K562 (cell line): ENCODE results near the gene TOM1L1. TPM values are rescaled to one million over a fixed set of nuclear protein-coding genes. Genes with fewer than 3 reads are reported as not detected.
A peak's percentile ranks its signal among the peaks of the same experiment; 100 is the strongest.

ENCODE experiments used
- BACH1 ChIP-seq: fragments of 200-800 bp; sonication (Bioruptor generic); IDR thresholded peaks from 2 replicates; pipeline ENCODE4 v1.6.1; 2016; ENCODE audit warnings: missing genetic modification characterization, missing compliant biosample characterization
- BRF2 ChIP-seq: IDR thresholded peaks from 3 replicates; pipeline ENCODE4 v1.6.1; 2011; ENCODE audit warnings: borderline replicate concordance, mild to moderate bottlenecking; ENCODE audit not compliant: insufficient read length, insufficient read depth
- CEBPZ ChIP-seq: fragments of 150-350 bp; IDR thresholded peaks from 2 replicates; pipeline ENCODE4 v1.6.1; 2014; ENCODE audit warnings: low read depth, mild to moderate bottlenecking, low read length, borderline replicate concordance
- DIDO1 ChIP-seq: fragments of 450-650 bp; IDR thresholded peaks from 2 replicates; pipeline ENCODE4 v1.6.1; 2016; ENCODE audit warnings: low read depth, missing biosample characterization, missing genetic modification characterization
- E2F4 ChIP-seq: sonication (generic); formaldehyde crosslinking; IDR thresholded peaks from 2 replicates; pipeline ENCODE4 v1.8.0; 2022; ENCODE audit warnings: mild to moderate bottlenecking, low read depth, missing genetic modification reagents
- HMGN3 ChIP-seq: IDR thresholded peaks from 2 replicates; pipeline ENCODE4 v1.6.1; 2011; ENCODE audit warnings: borderline replicate concordance, low read depth, mild to moderate bottlenecking, mixed read lengths, low read length; ENCODE audit not compliant: insufficient read length; ENCODE audit errors: extremely low read depth
- HNRNPUL1 ChIP-seq: fragments of 200-400 bp; formaldehyde crosslinking; IDR thresholded peaks from 2 replicates; pipeline ENCODE4 v1.6.1; 2017; ENCODE audit warnings: low read length
- NEUROD1 ChIP-seq: fragments of 150-350 bp; IDR thresholded peaks from 2 replicates; pipeline ENCODE4 v1.6.1; 2014; ENCODE audit warnings: borderline replicate concordance, low read length, low read depth; ENCODE audit not compliant: partially characterized antibody
- PTBP1 ChIP-seq: fragments of 200-400 bp; formaldehyde crosslinking; IDR thresholded peaks from 2 replicates; pipeline ENCODE4 v1.6.1; 2017; ENCODE audit warnings: low read depth, low read length
- SAFB2 ChIP-seq: fragments of 200-400 bp; formaldehyde crosslinking; IDR thresholded peaks from 2 replicates; pipeline ENCODE4 v1.6.1; 2018; ENCODE audit warnings: borderline replicate concordance, low read length, low read depth, moderate library complexity; ENCODE audit not compliant: severe bottlenecking
- SFPQ ChIP-seq: fragments of 200-400 bp; formaldehyde crosslinking; IDR thresholded peaks from 2 replicates; pipeline ENCODE4 v1.6.1; 2017; ENCODE audit warnings: mild to moderate bottlenecking, low read depth, low read length, moderate library complexity
- SREBF2 ChIP-seq: sonication (generic); formaldehyde crosslinking; IDR thresholded peaks from 2 replicates; pipeline ENCODE4 v1.4.0; 2020; ENCODE audit warnings: mild to moderate bottlenecking, missing genetic modification reagents
- TRIM28 ChIP-seq: fragments of 450-650 bp; IDR thresholded peaks from 2 replicates; pipeline ENCODE4 v1.6.1; 2017
- XRCC4 ChIP-seq: IDR thresholded peaks from one replicate; pipeline ENCODE4 v1.6.1; 2011; ENCODE audit not compliant: insufficient read depth, insufficient read length; ENCODE audit errors: extremely low read depth
- ZKSCAN1 ChIP-seq: fragments of 150-350 bp; IDR thresholded peaks from 2 replicates; pipeline ENCODE4 v1.6.1; 2016; ENCODE audit warnings: low read depth, low read length
- ZNF3 ChIP-seq: fragments of 250-450 bp; sonication (Bioruptor Pico); IDR thresholded peaks from 2 replicates; pipeline ENCODE4 v1.5.0; 2021; ENCODE audit warnings: mild to moderate bottlenecking, moderate library complexity
- ZNF57 ChIP-seq: fragments of 450-650 bp; formaldehyde crosslinking; IDR thresholded peaks from 2 replicates; pipeline ENCODE4 v1.4.0; 2020; ENCODE audit warnings: mild to moderate bottlenecking, moderate library complexity
- ZNF695 ChIP-seq: fragments of 450-650 bp; formaldehyde crosslinking; IDR thresholded peaks from 2 replicates; pipeline ENCODE4 v1.4.0; 2020; ENCODE audit warnings: mild to moderate bottlenecking, moderate library complexity
- polyA plus RNA-seq, 8 experiments: library from polyadenylated mRNA; depleted of rRNA in 4 of 8; stranded (reverse) in 5 of 8; unstranded in 3 of 8; fragments of >200 nt; fragmentation: Nextera tagmentation in 2 of 8; fragmentation: Illumina TruSeq in 1 of 8; extraction: Ambion mirVana in 2 of 8; extraction: Trizol in 1 of 8; gene quantifications; 2 replicates each; pipeline versions ENCODE4 v1.2.1 to v1.2.3, GENCODE V29; 2011 to 2014; ENCODE audit warnings: inconsistent platforms in 1 of 8, missing spikeins in 1 of 8
- total RNA-seq, 7 experiments: library from RNA; depleted of rRNA in 6 of 7; stranded (reverse); fragments of >200 nt in 6 of 7; fragmentation: Illumina TruSeq in 2 of 7; extraction: Trizol in 2 of 7; gene quantifications; 2 replicates each; pipeline versions ENCODE4 v1.2.1 to v1.2.3, GENCODE V29; 2011 to 2021; ENCODE audit warnings: low replicate concordance in 1 of 7

The TOM1L1 gene
- total and polyA plus RNA-seq, 9 of the 15 experiments (the other 6 are each of a cell fraction or from before 2014, with no cell fraction given): 21.3 to 74.3 (median 31.0) TPM

GRCh38 chr17:54860617-54861470, 39.8 kb upstream of the TOM1L1 start (continued):
- no peak for TF ChIP-seq CEBPZ
- no peak for TF ChIP-seq HNRNPUL1
- no peak for TF ChIP-seq PTBP1
- TF ChIP-seq E2F4 (CRISPR knock-in tag): no peak
- TF ChIP-seq HMGN3: peak; percentile 87
- no peak; the same call in 1 of the 2 replicates for TF ChIP-seq BACH1 (tag)
- no peak for TF ChIP-seq ZNF695 (CRISPR knock-in tag)
- TF ChIP-seq XRCC4: no peak
- no peak for TF ChIP-seq ZNF3
- peak; percentile 78; the same call in 1 of the 2 replicates for TF ChIP-seq ZKSCAN1
- no peak for TF ChIP-seq SAFB2
- no peak for TF ChIP-seq DIDO1 (tag)
- no peak for TF ChIP-seq SREBF2
- no peak for TF ChIP-seq ZNF57 (CRISPR knock-in tag)
- 0 out of 2 replicates have a peak, but pooled peaks have one; percentile 36 for TF ChIP-seq TRIM28
- no peak for TF ChIP-seq BRF2
- peak; percentile 72 for TF ChIP-seq NEUROD1
- TF ChIP-seq SFPQ: no peak
